ENCODE measurements around the gene DUSP23. TPM values are rescaled to one million over a fixed set of nuclear protein-coding genes. Genes with fewer than 3 reads are reported as not detected.
A peak's percentile ranks its signal among the peaks of the same experiment; 100 is the strongest.

The DUSP23 gene
- polyA plus RNA-seq, 1 donor from 2014 or later, result 5.4 TPM

GRCh38 chr1:159790237-159790917 is 9.6 kb downstream of the DUSP23 start:
- Histone ChIP-seq H3K9me3 (ENCODE audit: low read length) (no peaks in the 10 kb centered on the region), H3K4me2 (ENCODE audit: low read length) (no peak overlapping the region), H3K4me3 (ENCODE audit: low read length) (no peak overlapping the region), H3K9me2 (ENCODE audit: insufficient read depth, low read length) (no peaks in the 10 kb centered on the region), H2AFZ (ENCODE audit: low read depth, low read length) (no peak overlapping the region), H3K9ac (ENCODE audit: low read length) (no peak overlapping the region), H4K20me1 (ENCODE audit: insufficient read depth) (no peaks in the 10 kb centered on the region), H3K36me3 (ENCODE audit: insufficient read depth, low read length) (no peaks in the 10 kb centered on the region), H3K27ac (ENCODE audit: low read length) (no peak overlapping the region), H3K27me3 (ENCODE audit: insufficient read depth, low read depth, low read length) (peaks cover 3% of the 10 kb centered on the region), H3K79me2 (replicated peaks; ENCODE audit: insufficient read depth, low read length) (no peaks in the 10 kb centered on the region), H3F3A (ENCODE audit: insufficient read depth, low read length, poor library complexity, severe bottlenecking) (no peaks in the 10 kb centered on the region)
- TF ChIP-seq SMC3 (conservative IDR thresholded peaks at IDR 0.05; ENCODE audit: poor library complexity) (no peak), POLR2AphosphoS5 (IDR thresholded peaks at IDR 0.05) (no peak), CTCF (IDR thresholded peaks at IDR 0.05; ENCODE audit: poor library complexity, severe bottlenecking) (peak; percentile 44), REST (IDR thresholded peaks at IDR 0.05; ENCODE audit: borderline replicate concordance) (no peak), TAF1 (IDR thresholded peaks at IDR 0.05; ENCODE audit: low read depth) (no peak), EZH2 (IDR thresholded peaks at IDR 0.05; ENCODE audit: borderline replicate concordance, insufficient read depth, low read length, poor library complexity, severe bottlenecking) (no peak), RAD21 (conservative IDR thresholded peaks at IDR 0.05) (peak; percentile 13)

GRCh38 chr1:159791031-159791430 is 10.3 kb downstream of the DUSP23 start:
- Histone ChIP-seq H3K27ac (ENCODE audit: low read length) (no peak overlapping the region), H3K36me3 (ENCODE audit: insufficient read depth, low read length) (no peaks in the 10 kb centered on the region), H3K79me2 (replicated peaks; ENCODE audit: insufficient read depth, low read length) (no peaks in the 10 kb centered on the region), H3K9me3 (ENCODE audit: low read length) (no peaks in the 10 kb centered on the region), H4K20me1 (ENCODE audit: insufficient read depth) (no peaks in the 10 kb centered on the region), H2AFZ (ENCODE audit: low read depth, low read length) (no peak overlapping the region), H3K4me2 (ENCODE audit: low read length) (no peak overlapping the region), H3K9me2 (ENCODE audit: insufficient read depth, low read length) (no peaks in the 10 kb centered on the region), H3K4me3 (ENCODE audit: low read length) (no peak overlapping the region), H3K9ac (ENCODE audit: low read length) (no peak overlapping the region), H3F3A (ENCODE audit: insufficient read depth, low read length, poor library complexity, severe bottlenecking) (no peaks in the 10 kb centered on the region), H3K27me3 (ENCODE audit: insufficient read depth, low read depth, low read length) (peaks cover 3% of the 10 kb centered on the region)
- TF ChIP-seq EP300 (conservative IDR thresholded peaks at IDR 0.05; ENCODE audit: poor library complexity, severe bottlenecking), result no peak
- no peak for TF ChIP-seq RAD21 (conservative IDR thresholded peaks at IDR 0.05)
- no peak for TF ChIP-seq EZH2 (IDR thresholded peaks at IDR 0.05; ENCODE audit: borderline replicate concordance, insufficient read depth, low read length, poor library complexity, severe bottlenecking)
- TF ChIP-seq REST (IDR thresholded peaks at IDR 0.05; ENCODE audit: borderline replicate concordance), result no peak
- no peak for TF ChIP-seq TAF1 (IDR thresholded peaks at IDR 0.05; ENCODE audit: low read depth)
- TF ChIP-seq SMC3 (conservative IDR thresholded peaks at IDR 0.05; ENCODE audit: poor library complexity), result no peak
- no peak for TF ChIP-seq POLR2AphosphoS5 (IDR thresholded peaks at IDR 0.05)
- no peak for TF ChIP-seq CTCF (IDR thresholded peaks at IDR 0.05; ENCODE audit: poor library complexity, severe bottlenecking)
- no peak for TF ChIP-seq MXI1 (conservative IDR thresholded peaks at IDR 0.05; ENCODE audit: poor library complexity, severe bottlenecking)

Measured in neural cell (in vitro differentiated cells).